Neural cell (in vitro differentiated cells): Measurements from ENCODE around the gene CYTH3.
"Not testable (repeated sequence)": the region's sequence is repeated elsewhere in the genome, so short reads cannot be mapped to it uniquely, and the experiment has no call there.

Source experiments
- EP300 ChIP-seq: fragments of 450-650 bp; conservative IDR thresholded peaks from 2 replicates; pipeline ENCODE4 v1.6.1; 2014; ENCODE audit warnings: antibody characterized with exemption, mild to moderate bottlenecking, moderate library complexity; ENCODE audit not compliant: poor library complexity, severe bottlenecking
- EZH2 ChIP-seq: fragments of 200-600, 300-800 bp; shearing (Covaris generic), sonication (generic); IDR thresholded peaks from 2 replicates; pipeline ENCODE4 v1.6.1; 2014; ENCODE audit warnings: antibody characterized with exemption, low read length, borderline replicate concordance, mild to moderate bottlenecking; ENCODE audit not compliant: insufficient read depth, poor library complexity, severe bottlenecking
- POLR2AphosphoS5 ChIP-seq: IDR thresholded peaks from 2 replicates; pipeline ENCODE4 v1.6.1; 2012
- RAD21 ChIP-seq: fragments of 450-650 bp; conservative IDR thresholded peaks from 2 replicates; pipeline ENCODE4 v1.6.1; 2014; ENCODE audit warnings: antibody characterized with exemption, mild to moderate bottlenecking, moderate library complexity
- SMC3 ChIP-seq: fragments of 450-650 bp; conservative IDR thresholded peaks from 2 replicates; pipeline ENCODE4 v1.6.1; 2014; ENCODE audit warnings: antibody characterized with exemption, mild to moderate bottlenecking, moderate library complexity; ENCODE audit not compliant: poor library complexity
- TAF1 ChIP-seq: IDR thresholded peaks from 2 replicates; pipeline ENCODE4 v1.6.1; 2012; ENCODE audit warnings: low read depth
- TF ChIP-seq, protein P1 (sequence below): fragments of 450-650 bp; IDR thresholded peaks from 2 replicates; pipeline ENCODE4 v1.5.1; 2014; ENCODE audit warnings: antibody characterized with exemption, mild to moderate bottlenecking, moderate library complexity; ENCODE audit not compliant: poor library complexity, severe bottlenecking

DNA sequence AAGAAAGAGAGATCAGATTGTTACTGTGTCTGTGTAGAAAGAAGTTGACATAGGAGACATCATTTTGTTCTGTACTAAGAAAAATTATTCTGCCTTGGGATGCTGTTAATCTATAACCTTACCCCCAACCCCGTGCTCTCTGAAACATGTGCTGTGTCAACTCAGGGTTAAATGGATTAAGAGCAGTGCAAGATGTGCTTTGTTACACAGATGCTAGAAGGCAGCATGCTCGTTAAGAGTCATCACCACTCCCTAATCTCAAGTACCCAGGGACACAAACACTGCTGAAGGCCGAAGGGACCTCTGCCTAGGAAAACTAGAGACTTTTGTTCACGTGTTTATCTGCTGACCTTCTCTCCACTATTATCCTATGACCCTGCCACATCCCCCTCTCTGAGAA lies 49.0 kb downstream of the CYTH3 start:
- not testable (repeated sequence) for TF ChIP-seq EP300, EZH2, TAF1, SMC3, POLR2AphosphoS5, RAD21
- TF ChIP-seq, protein P1, sequence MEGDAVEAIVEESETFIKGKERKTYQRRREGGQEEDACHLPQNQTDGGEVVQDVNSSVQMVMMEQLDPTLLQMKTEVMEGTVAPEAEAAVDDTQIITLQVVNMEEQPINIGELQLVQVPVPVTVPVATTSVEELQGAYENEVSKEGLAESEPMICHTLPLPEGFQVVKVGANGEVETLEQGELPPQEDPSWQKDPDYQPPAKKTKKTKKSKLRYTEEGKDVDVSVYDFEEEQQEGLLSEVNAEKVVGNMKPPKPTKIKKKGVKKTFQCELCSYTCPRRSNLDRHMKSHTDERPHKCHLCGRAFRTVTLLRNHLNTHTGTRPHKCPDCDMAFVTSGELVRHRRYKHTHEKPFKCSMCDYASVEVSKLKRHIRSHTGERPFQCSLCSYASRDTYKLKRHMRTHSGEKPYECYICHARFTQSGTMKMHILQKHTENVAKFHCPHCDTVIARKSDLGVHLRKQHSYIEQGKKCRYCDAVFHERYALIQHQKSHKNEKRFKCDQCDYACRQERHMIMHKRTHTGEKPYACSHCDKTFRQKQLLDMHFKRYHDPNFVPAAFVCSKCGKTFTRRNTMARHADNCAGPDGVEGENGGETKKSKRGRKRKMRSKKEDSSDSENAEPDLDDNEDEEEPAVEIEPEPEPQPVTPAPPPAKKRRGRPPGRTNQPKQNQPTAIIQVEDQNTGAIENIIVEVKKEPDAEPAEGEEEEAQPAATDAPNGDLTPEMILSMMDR = not testable (repeated sequence)
